Dendritic cell treated with granulocyte-macrophage colony-stimulating factor and Interleukin-4, amounts not matched to agents 40 ng/mL and 50 ng/mL, for 4 days (primary cell): ENCODE data around the gene PLA2G4B.

ENCODE experiments used
- H3K27ac Mint-ChIP-seq: one replicate; pipeline ENCODE4 v1.8.0; 2022; ENCODE audit warnings: mild to moderate bottlenecking, mixed read lengths
- H3K27me3 Mint-ChIP-seq: one replicate; pipeline ENCODE4 v1.8.0; 2022; ENCODE audit warnings: mild to moderate bottlenecking, mixed read lengths
- H3K36me3 Mint-ChIP-seq: one replicate; pipeline ENCODE4 v1.8.0; 2022; ENCODE audit warnings: low read depth, mixed read lengths
- H3K4me1 Mint-ChIP-seq: one replicate; pipeline ENCODE4 v1.8.0; 2022; ENCODE audit warnings: low read depth, mixed read lengths
- H3K4me3 Mint-ChIP-seq: one replicate; pipeline ENCODE4 v1.8.0; 2022; ENCODE audit warnings: mild to moderate bottlenecking, moderate library complexity, mixed read lengths
- H3K9me3 Mint-ChIP-seq: one replicate; pipeline ENCODE4 v1.8.0; 2022; ENCODE audit warnings: mixed read lengths
- intact Hi-C: fragments of 100-400 bp; cut with micrococcal nuclease; formaldehyde crosslinking; loops from one replicate; pipeline ENCODE4 v1.15.0; 2022

Gene PLA2G4B

DNA sequence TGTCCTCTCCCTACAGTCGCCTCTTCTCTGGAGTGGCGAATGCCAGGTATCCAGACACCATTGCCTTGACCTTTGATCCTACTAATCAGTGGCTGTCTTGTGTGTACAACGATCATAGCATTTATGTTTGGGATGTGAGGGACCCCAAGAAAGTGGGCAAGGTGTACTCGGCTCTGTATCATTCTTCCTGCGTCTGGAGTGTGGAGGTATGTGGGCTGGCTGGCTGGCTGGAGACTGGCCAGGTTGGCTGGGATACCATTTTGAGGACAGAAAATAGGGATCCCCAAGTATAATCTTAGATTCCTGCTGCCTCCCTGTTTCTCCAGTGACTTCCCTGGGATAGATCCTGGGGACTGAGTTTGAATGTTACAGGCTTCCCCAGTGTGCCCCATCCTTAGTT is 24.1 kb upstream of the PLA2G4B start:
- Mint-ChIP-seq H3K27me3 (no peaks in the 10 kb centered on the region), H3K9me3 (no peaks in the 10 kb centered on the region), H3K36me3 (peaks cover 87% of the 10 kb centered on the region), H3K27ac (no peak overlapping the region), H3K4me1 (no peaks in the 10 kb centered on the region), H3K4me3 (no peak overlapping the region)
- intact Hi-C loops, result loop anchor here (5.0 to 10.0 kb wide), 2 partner anchors 212 to 260 kb away; partner anchors contain the start of gene TYRO3

DNA sequence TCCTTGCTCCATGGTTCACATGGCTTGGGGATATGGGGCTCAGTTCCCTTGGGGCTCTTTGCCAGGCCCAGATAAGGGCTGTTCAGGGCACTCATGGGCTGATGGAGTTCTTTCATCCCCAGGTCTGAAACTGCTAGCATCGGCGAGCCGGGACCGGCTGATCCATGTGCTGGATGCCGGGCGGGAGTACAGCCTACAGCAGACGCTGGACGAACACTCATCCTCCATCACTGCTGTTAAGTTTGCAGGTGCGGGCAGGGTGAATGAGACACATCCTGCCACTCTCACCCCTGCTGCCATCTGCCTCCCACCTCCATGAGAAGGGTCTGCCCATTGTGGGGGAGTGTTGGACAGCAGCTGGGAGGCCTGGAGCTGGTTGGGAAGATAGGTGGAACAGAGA is 21.9 kb upstream of the PLA2G4B start:
- H3K4me3 Mint-ChIP-seq, result no peak overlapping the region
- no peaks in the 10 kb centered on the region for H3K27me3 Mint-ChIP-seq
- no peaks in the 10 kb centered on the region for H3K4me1 Mint-ChIP-seq
- H3K9me3 Mint-ChIP-seq, result no peaks in the 10 kb centered on the region
- no peak overlapping the region for H3K27ac Mint-ChIP-seq
- intact Hi-C loops, result loop anchor here (10.0 kb wide), 1 partner anchor 262 kb away; the partner anchor contains the start of gene TYRO3
- H3K36me3 Mint-ChIP-seq, result peaks cover 100% of the 10 kb centered on the region

DNA sequence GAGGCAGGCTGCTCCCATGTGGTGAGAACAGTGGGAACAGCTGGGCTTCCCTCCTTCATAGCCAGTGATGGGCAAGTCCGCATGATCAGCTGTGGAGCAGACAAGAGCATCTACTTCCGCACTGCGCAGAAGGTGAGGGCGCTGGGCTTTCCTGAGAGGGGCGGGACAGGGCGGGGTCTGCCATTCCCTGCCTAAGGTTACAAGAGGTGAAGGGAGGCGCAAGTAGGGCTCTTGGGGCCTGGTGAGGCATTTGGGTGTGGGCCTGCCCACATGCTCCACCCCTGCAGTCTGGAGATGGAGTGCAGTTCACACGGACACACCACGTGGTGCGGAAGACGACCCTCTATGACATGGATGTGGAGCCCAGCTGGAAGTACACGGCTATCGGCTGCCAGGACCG is 21.3 kb upstream of the PLA2G4B start:
- Mint-ChIP-seq H3K27ac (no peak overlapping the region), H3K4me1 (no peaks in the 10 kb centered on the region), H3K4me3 (no peak overlapping the region), H3K9me3 (no peaks in the 10 kb centered on the region), H3K27me3 (no peaks in the 10 kb centered on the region), H3K36me3 (peaks cover 100% of the 10 kb centered on the region)
- intact Hi-C loops, result loop anchor here (10.0 kb wide), 1 partner anchor 263 kb away; the partner anchor contains the start of gene TYRO3

DNA sequence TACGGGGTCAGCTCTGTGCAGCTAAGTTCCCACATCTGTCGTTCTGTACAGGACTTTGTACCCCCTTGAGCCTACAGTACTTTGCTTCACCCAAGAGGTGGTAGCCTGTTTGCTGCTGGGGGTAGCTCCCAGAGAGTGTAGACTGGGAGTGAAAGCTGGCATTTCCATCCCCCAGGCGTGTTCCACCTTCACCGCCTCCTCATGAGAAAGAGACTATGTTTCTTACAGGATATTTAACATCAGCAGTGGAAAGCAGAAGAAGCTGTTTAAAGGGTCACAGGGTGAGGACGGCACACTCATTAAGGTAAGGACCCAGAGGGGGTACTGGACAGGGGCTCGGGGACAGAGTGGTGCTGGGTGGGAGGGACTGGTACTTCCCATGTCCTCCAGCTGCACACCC is 20.9 kb upstream of the PLA2G4B start:
- Mint-ChIP-seq H3K4me3 (no peak overlapping the region), H3K27ac (no peak overlapping the region), H3K4me1 (no peaks in the 10 kb centered on the region), H3K9me3 (no peaks in the 10 kb centered on the region), H3K27me3 (no peaks in the 10 kb centered on the region), H3K36me3 (peaks cover 100% of the 10 kb centered on the region)
- intact Hi-C loops, result loop anchor here (10.0 kb wide), 1 partner anchor 263 kb away; the partner anchor contains the start of gene TYRO3

DNA sequence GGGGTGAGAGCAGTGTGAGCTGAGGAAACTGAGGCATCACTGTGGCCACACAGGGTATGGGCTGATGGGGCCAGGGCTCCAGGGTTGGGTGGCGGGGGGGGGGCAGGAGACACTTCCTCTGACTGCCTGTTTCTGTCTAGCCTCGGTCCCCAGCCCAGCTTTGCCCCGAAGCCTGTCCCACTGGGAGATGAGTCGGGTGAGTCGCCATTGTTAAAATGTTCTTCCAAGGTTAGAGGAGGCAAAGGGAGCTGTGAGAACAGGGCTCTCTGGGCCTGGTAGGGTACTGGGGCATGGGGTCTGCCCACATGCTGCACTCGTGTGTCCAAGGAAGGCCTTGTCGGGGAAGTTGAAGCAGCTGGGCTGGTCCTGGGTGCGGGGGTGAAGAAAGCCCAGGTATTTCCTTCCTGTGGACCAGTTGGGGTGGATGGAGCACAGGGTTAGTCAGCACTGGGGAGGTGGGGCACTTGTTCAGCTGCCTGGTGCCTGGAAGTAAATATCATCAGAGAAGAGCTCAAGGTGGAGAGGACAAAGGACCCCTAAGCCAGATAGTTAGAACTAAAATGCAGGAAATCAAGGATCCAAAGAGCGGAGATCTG is 19.1 kb upstream of the PLA2G4B start:
- no peaks in the 10 kb centered on the region for H3K27me3 Mint-ChIP-seq
- no peaks in the 10 kb centered on the region for H3K9me3 Mint-ChIP-seq
- H3K27ac Mint-ChIP-seq, result no peak overlapping the region
- H3K36me3 Mint-ChIP-seq, result peaks cover 100% of the 10 kb centered on the region
- intact Hi-C loops, result loop anchor here (10.0 kb wide), 1 partner anchor 265 kb away; the partner anchor contains the start of gene TYRO3
- no peaks in the 10 kb centered on the region for H3K4me1 Mint-ChIP-seq
- no peak overlapping the region for H3K4me3 Mint-ChIP-seq

DNA sequence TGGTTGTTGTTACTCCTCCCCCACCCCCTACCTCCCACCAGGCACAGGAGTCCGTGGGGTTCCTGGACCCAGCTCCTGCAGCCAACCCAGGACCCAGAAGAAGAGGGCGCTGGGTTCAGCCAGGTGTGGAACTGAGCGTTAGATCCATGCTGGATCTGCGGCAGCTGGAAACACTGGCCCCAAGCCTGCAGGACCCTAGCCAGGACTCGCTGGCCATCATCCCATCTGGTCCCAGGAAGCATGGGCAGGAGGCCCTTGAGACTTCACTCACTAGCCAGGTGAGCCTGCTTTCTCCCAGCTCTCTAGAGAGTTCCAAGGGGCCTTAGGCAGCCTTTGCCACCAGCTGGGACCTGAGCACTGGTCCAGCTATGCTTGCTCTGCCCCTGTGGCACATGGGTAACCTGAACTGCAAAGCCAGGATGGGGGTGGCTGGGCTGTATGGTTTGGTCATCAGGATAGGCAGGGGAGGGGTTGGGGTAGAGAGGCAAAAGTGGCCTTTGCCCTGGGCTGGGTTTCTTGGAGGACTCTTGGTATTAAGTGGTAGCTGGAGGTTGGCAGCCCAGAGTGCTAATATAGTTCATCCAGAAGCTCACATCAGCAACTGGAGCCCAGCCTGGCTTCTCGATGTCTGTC is 17.7 kb upstream of the PLA2G4B start:
- Mint-ChIP-seq H3K4me1 (no peaks in the 10 kb centered on the region), H3K36me3 (peaks cover 99% of the 10 kb centered on the region), H3K27me3 (no peaks in the 10 kb centered on the region), H3K27ac (no peak overlapping the region), H3K4me3 (no peak overlapping the region), H3K9me3 (no peaks in the 10 kb centered on the region)
- intact Hi-C loops, result no loop called here

DNA sequence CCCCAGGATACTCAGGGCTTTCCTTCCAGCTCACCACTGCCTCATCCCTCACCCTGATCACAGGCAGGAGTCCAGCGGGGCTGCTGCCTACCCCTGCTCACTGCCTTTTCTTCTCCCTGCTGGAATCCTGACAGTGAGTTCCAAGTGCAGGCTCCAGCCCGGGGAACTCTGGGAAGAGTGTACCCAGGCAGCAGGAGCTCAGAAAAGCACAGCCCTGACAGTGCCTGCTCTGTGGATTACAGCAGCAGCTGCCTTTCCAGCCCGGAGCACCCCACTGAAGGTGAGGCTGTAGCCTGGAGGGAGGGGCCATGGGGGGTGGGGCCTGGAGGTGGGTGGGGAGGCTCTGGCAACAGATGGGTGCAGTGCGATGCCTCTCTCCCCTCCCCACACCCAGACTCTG is 16.8 kb upstream of the PLA2G4B start:
- H3K27ac Mint-ChIP-seq, result no peak overlapping the region
- H3K9me3 Mint-ChIP-seq, result no peaks in the 10 kb centered on the region
- peaks cover 99% of the 10 kb centered on the region for H3K36me3 Mint-ChIP-seq
- intact Hi-C loops, result no loop called here
- H3K4me1 Mint-ChIP-seq, result no peaks in the 10 kb centered on the region
- H3K4me3 Mint-ChIP-seq, result no peak overlapping the region
- H3K27me3 Mint-ChIP-seq, result peaks cover 5% of the 10 kb centered on the region

DNA sequence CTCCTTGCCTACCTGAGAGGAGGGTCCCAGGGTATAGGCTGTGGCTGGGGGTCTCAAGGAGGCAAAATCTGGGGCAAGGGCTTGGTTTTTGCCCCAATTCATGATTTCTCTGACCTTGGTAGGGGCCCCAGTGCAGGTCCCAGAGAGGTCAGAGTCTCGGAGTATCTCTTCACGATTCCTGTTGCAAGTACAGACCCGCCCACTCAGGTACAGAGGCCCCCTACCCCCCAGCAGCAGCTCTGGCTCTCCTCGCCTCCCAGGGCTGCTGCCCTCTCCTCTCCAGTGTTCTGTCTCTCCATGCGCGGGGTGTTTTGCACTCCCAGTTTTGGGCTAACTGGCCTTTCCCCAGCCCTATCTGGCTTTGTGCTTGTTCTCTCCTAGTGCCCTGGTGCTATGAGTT is 16.2 kb upstream of the PLA2G4B start:
- peaks cover 2% of the 10 kb centered on the region for H3K4me1 Mint-ChIP-seq
- no peak overlapping the region for H3K27ac Mint-ChIP-seq
- intact Hi-C loops, result no loop called here
- no peaks in the 10 kb centered on the region for H3K9me3 Mint-ChIP-seq
- no peak overlapping the region for H3K4me3 Mint-ChIP-seq
- H3K36me3 Mint-ChIP-seq, result peaks cover 92% of the 10 kb centered on the region
- peaks cover 11% of the 10 kb centered on the region for H3K27me3 Mint-ChIP-seq

DNA sequence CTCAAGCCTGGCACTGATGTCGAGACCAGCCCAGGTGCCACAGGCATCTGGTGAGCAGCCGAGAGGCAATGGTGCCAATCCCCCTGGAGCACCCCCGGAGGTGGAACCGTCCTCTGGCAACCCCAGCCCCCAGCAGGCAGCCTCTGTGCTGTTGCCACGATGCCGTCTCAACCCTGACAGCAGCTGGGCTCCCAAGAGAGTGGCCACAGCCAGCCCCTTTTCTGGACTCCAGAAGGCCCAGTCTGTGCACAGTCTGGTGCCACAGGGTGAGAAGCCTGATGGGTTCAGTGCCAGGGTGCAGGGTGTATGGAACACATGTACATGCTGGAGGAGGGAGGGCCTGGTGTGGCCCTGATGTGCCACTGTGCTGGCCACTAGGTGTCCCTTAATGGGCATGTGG is 15.7 kb upstream of the PLA2G4B start:
- H3K9me3 Mint-ChIP-seq, result no peaks in the 10 kb centered on the region
- peaks cover 14% of the 10 kb centered on the region for H3K27me3 Mint-ChIP-seq
- peaks cover 5% of the 10 kb centered on the region for H3K4me1 Mint-ChIP-seq
- no peak overlapping the region for H3K4me3 Mint-ChIP-seq
- intact Hi-C loops, result no loop called here
- no peak overlapping the region for H3K27ac Mint-ChIP-seq
- H3K36me3 Mint-ChIP-seq, result peaks cover 91% of the 10 kb centered on the region

DNA sequence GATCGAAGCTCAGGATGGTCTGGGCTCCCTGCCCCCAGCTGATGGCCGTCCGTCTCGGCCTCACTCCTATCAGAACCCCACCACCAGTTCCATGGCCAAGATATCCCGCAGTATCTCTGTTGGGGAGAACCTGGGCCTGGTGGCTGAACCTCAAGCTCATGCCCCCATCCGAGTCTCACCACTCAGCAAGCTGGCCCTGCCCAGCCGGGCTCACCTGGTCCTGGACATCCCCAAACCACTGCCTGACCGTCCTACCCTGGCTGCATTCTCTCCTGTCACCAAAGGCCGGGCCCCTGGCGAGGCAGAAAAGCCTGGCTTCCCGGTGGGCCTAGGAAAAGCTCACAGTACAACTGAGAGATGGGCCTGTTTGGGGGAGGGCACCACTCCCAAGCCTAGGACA is 15.1 kb upstream of the PLA2G4B start:
- Mint-ChIP-seq H3K4me1 (peaks cover 9% of the 10 kb centered on the region), H3K36me3 (peaks cover 91% of the 10 kb centered on the region), H3K4me3 (no peak overlapping the region), H3K27me3 (peaks cover 14% of the 10 kb centered on the region), H3K27ac (no peak overlapping the region), H3K9me3 (no peaks in the 10 kb centered on the region)
- intact Hi-C loops, result no loop called here

DNA sequence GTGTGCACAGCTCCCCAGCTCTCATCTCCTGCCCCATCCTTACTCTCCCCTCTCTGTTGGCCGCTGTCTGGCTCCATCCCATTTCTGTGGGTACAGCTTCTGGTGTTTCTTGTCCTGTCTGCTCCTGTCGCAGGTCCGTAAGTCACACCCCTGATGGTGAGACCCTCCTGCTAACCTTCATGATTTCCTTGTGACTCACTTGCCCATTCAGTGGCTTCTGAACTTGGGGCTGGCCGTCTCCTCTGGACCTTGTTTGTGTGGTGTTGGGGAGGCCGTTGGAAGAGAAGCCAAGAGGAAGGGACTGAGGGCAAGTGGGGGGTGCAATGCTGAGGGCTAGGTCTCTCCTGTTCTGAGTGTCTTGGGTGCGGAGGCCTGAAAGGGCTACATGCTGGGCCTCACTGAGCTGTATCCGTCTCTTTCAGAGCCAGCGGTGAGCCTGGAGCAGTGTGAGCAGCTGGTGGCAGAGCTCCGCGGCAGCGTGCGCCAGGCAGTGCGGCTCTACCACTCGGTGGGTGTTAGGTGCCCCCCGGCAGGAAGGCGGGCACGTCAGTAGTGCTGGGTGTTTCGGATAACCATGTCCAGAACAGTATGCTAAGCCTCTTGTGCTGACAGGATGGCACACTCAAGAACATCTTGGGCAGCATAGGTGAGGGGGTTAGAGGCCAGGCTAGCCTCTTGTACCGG is 14.4 kb upstream of the PLA2G4B start:
- Mint-ChIP-seq H3K36me3 (peaks cover 85% of the 10 kb centered on the region), H3K4me1 (peaks cover 15% of the 10 kb centered on the region), H3K27ac (no peak overlapping the region), H3K9me3 (no peaks in the 10 kb centered on the region), H3K4me3 (no peak overlapping the region), H3K27me3 (peaks cover 14% of the 10 kb centered on the region)
- intact Hi-C loops, result no loop called here

DNA sequence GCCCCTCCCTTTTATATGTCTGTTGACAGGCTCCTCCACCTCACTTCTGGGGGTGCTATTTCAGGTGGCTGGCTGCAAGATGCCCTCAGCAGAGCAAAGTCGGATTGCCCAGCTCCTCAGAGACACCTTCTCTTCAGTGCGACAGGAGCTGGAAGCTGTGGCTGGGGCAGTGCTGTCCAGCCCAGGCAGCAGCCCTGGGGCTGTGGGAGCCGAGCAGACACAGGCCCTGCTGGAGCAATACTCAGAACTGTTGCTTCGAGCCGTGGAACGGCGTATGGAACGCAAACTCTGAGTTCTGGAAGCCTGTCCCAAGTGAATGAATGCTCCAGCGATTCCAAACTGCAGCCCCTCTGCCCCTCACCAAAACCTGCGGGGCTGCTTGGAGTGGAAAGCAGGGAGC is 13.5 kb upstream of the PLA2G4B start:
- Mint-ChIP-seq H3K9me3 (no peaks in the 10 kb centered on the region), H3K36me3 (peaks cover 82% of the 10 kb centered on the region), H3K4me3 (no peak overlapping the region), H3K27ac (no peak overlapping the region), H3K4me1 (peaks cover 15% of the 10 kb centered on the region), H3K27me3 (peaks cover 14% of the 10 kb centered on the region)
- intact Hi-C loops, result no loop called here

DNA sequence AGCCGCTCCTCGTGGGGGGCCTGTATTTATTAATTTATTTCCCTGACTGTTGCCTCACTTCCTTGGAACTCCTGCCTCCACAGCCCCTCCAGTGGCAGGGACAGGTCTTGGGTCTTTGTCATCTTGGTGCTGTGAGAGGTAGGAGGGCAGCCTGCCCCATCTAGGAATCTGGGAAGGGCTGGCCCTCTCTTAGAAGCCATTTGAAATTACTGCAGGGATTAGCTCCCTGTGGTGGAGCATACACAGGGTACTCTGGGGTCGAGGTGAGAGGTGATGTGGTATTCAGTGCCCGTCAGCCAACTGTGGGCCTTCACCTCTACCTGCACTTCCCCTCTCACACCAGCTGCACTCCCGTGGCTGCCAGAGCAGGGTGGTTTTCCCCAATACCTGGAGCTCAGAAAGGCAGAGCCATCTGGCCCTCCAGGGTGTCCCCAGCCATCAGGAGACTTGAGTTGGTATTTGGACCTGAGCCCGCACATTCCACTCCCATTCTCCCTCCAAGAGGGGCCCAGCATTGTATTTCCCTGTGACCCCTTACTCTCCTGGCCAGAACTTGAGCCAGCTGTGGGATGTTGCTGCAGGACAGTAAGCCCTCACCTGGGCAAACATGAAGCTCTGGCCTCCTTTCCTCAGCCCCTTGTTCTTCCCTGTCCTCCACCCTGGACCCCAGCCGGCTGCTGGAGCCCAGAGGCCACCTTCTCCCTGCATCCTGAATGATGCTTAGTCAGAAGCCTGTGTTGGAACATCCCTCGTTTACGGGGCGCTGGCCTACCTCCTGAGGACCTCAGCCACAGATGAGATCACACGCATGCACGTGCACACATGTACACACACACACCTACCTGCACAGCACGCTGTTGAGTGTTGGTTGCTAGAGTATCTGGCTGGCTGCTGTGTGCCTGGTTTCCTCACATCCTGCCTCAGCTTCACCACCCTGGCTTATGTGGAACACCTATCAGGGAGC is 12.8 kb upstream of the PLA2G4B start:
- Mint-ChIP-seq H3K27me3 (peaks cover 14% of the 10 kb centered on the region), H3K4me3 (no peak overlapping the region), H3K9me3 (no peaks in the 10 kb centered on the region), H3K4me1 (peaks cover 15% of the 10 kb centered on the region), H3K27ac (no peak overlapping the region), H3K36me3 (peaks cover 82% of the 10 kb centered on the region)
- intact Hi-C loops, result no loop called here
